CD14-positive monocyte (primary cell): Measurements from ENCODE around the gene PUS7. TPM values are rescaled to one million over a fixed set of nuclear protein-coding genes. Genes with fewer than 3 reads are reported as not detected.

Experiments used
- DNase-seq, 3 donors: peaks; one replicate each; pipeline ENCODE4 v3.0.0-alpha.2; 2011 to 2022
- H2AFZ ChIP-seq: 2 replicates; pipeline ENCODE4 v1.6.0; 2012; ENCODE audit warnings: mild to moderate bottlenecking, low read depth, low read length, inconsistent platforms; ENCODE audit not compliant: insufficient read depth, poor library complexity, severe bottlenecking
- H3K27ac ChIP-seq, 2 donors: 1 replicate in 1 of 2; 2 replicates in 1 of 2; pipeline ENCODE4 v1.5.1; 2012 to 2013; ENCODE audit warnings: low read length in 2 of 2, control low read depth in 1 of 2, inconsistent platforms in 1 of 2, low read depth in 1 of 2, mild to moderate bottlenecking in 1 of 2
- H3K27me3 ChIP-seq, 2 donors: one replicate each; pipeline versions ENCODE4 v1.6.0 to v1.6.1; 2011 to 2013; ENCODE audit warnings: low read length in 2 of 2; ENCODE audit not compliant: control insufficient read depth in 2 of 2, insufficient read depth in 2 of 2
- H3K36me3 ChIP-seq, 2 donors: replicated peaks in 1 of 2; 1 replicate in 1 of 2; 2 replicates in 1 of 2; pipeline versions ENCODE4 v1.5.1 to v1.6.1; 2012 to 2013; ENCODE audit warnings: low read length in 2 of 2, control low read depth in 1 of 2, inconsistent platforms in 1 of 2, mild to moderate bottlenecking in 1 of 2; ENCODE audit not compliant: insufficient read depth in 2 of 2, control insufficient read depth in 1 of 2
- H3K4me1 ChIP-seq, 2 donors: 1 replicate in 1 of 2; 2 replicates in 1 of 2; pipeline versions ENCODE4 v1.5.1 to v1.6.1; 2012 to 2013; ENCODE audit warnings: low read length in 2 of 2, control low read depth in 1 of 2, inconsistent platforms in 1 of 2, mild to moderate bottlenecking in 1 of 2, moderate library complexity in 1 of 2; ENCODE audit not compliant: insufficient read depth in 2 of 2, control insufficient read depth in 1 of 2
- H3K4me2 ChIP-seq: replicated peaks from 2 replicates; pipeline ENCODE3; 2012; ENCODE audit warnings: low read length, moderate library complexity, mild to moderate bottlenecking; ENCODE audit not compliant: poor library complexity, severe bottlenecking; ENCODE audit errors: extremely low read depth
- H3K4me3 ChIP-seq, 3 experiments: fragments of 200-600 bp in 1 of 3; sonication (generic) in 1 of 3; replicated peaks in 1 of 3; 1 replicate in 2 of 3; 2 replicates in 1 of 3; pipeline ENCODE4 v1.5.1; 2011 to 2013; ENCODE audit warnings: low read length in 3 of 3, mild to moderate bottlenecking in 3 of 3, control low read depth in 2 of 3, low read depth in 2 of 3, inconsistent platforms in 1 of 3, moderate library complexity in 1 of 3
- H3K79me2 ChIP-seq: 2 replicates; pipeline ENCODE4 v1.6.0; 2012; ENCODE audit warnings: mild to moderate bottlenecking, control low read depth, inconsistent platforms, low read length, moderate library complexity; ENCODE audit not compliant: insufficient read depth
- H3K9ac ChIP-seq: 2 replicates; pipeline ENCODE4 v1.6.0; 2017; ENCODE audit warnings: low read length, mild to moderate bottlenecking; ENCODE audit not compliant: insufficient read depth, poor library complexity, severe bottlenecking
- H3K9me3 ChIP-seq, 2 donors: replicated peaks in 1 of 2; 1 replicate in 1 of 2; 2 replicates in 1 of 2; pipeline versions ENCODE4 v1.5.1 to v1.6.1; 2012 to 2013; ENCODE audit warnings: low read length in 2 of 2, control low read depth in 1 of 2; ENCODE audit not compliant: control insufficient read depth in 1 of 2, insufficient read depth in 1 of 2
- H4K20me1 ChIP-seq: 2 replicates; pipeline ENCODE4 v1.6.0; 2012; ENCODE audit warnings: mild to moderate bottlenecking, low read length, control low read depth, moderate library complexity; ENCODE audit not compliant: insufficient read depth
- H3K27ac Mint-ChIP-seq, 7 donors: one replicate each; pipeline ENCODE4 v1.8.0; 2020; ENCODE audit warnings: mild to moderate bottlenecking in 7 of 7, mixed read lengths in 7 of 7, moderate library complexity in 6 of 7, inconsistent platforms in 2 of 7
- H3K27me3 Mint-ChIP-seq, 3 donors: one replicate each; pipeline ENCODE4 v1.8.0; 2021 to 2022; ENCODE audit warnings: low read depth in 3 of 3, mild to moderate bottlenecking in 3 of 3, mixed read lengths in 3 of 3, moderate library complexity in 3 of 3, inconsistent platforms in 1 of 3
- H3K36me3 Mint-ChIP-seq, 2 donors: one replicate each; pipeline ENCODE4 v1.8.0; 2020; ENCODE audit warnings: mixed read lengths in 2 of 2, inconsistent platforms in 1 of 2, mild to moderate bottlenecking in 1 of 2
- H3K4me1 Mint-ChIP-seq: one replicate; pipeline ENCODE4 v1.8.0; 2020; ENCODE audit warnings: mild to moderate bottlenecking, mixed read lengths
- H3K4me3 Mint-ChIP-seq, 2 donors: one replicate each; pipeline ENCODE4 v1.8.0; 2020; ENCODE audit warnings: mild to moderate bottlenecking in 2 of 2, mixed read lengths in 2 of 2, moderate library complexity in 1 of 2
- H3K9me3 Mint-ChIP-seq, 7 donors: one replicate each; pipeline ENCODE4 v1.8.0; 2020 to 2022; ENCODE audit warnings: mixed read lengths in 7 of 7, mild to moderate bottlenecking in 6 of 7, moderate library complexity in 6 of 7, inconsistent platforms in 2 of 7
- CTCF ChIP-seq: fragments of 200-600 bp; IDR thresholded peaks from one replicate; pipeline ENCODE4 v1.8.0; 2022; ENCODE audit warnings: antibody characterized with exemption, mild to moderate bottlenecking
- WGBS: methylation state at CpG from one replicate; pipeline ENCODE4 v1.1.5; 2013; ENCODE audit warnings: missing lambda C conversion rate; ENCODE audit not compliant: insufficient coverage; 5-methylcytosine and 5-hydroxymethylcytosine counted together
- intact Hi-C, 2 donors: fragments of 100-400 bp; cut with micrococcal nuclease; formaldehyde crosslinking; loops; one replicate each; pipeline versions ENCODE4 v1.15.0 to v1.15.1; 2023
- polyA plus RNA-seq, 3 donors: library from polyadenylated mRNA; depleted of rRNA in 1 of 3; unstranded in 2 of 3; stranded (reverse) in 1 of 3; fragments of 300-500 nt in 2 of 3; fragments of >200 nt in 1 of 3; fragmentation: Illumina TruSeq in 2 of 3; gene quantifications; 1 replicate in 2 of 3; 2 replicates in 1 of 3; pipeline ENCODE4 v1.2.3, GENCODE V29; 2012 to 2021

Gene PUS7
- polyA plus RNA-seq, 3 donors: 1.3 to 1.8 (median 1.6) TPM

GRCh38 chr7:105502173-105502572 is 19.9 kb downstream of the PUS7 start:
- Histone ChIP-seq H3K27ac (no peak overlapping the region), H3K9me3 (no peaks in the 10 kb centered on the region), H3K4me2 (no peak overlapping the region), H3K9ac (no peak overlapping the region), H3K36me3 (no peaks in the 10 kb centered on the region), H3K27me3 (no peaks in the 10 kb centered on the region), H3K79me2 (no peaks in the 10 kb centered on the region), H3K4me3 (no peak overlapping the region), H4K20me1 (no peaks in the 10 kb centered on the region), H2AFZ (no peak overlapping the region), H3K4me1 (no peaks in the 10 kb centered on the region)
- WGBS: 90% methylated on average over 2 of the region's 9 CpGs
- H3K27ac Mint-ChIP-seq: no peak overlapping the region
- no peaks in the 10 kb centered on the region for H3K9me3 Mint-ChIP-seq
- H3K4me1 Mint-ChIP-seq: no peaks in the 10 kb centered on the region
- no peak for DNase-seq
- intact Hi-C loops: no loop called here
- H3K4me3 Mint-ChIP-seq: no peak overlapping the region
- H3K27me3 Mint-ChIP-seq: no peaks in the 10 kb centered on the region
- no peak for TF ChIP-seq CTCF
- peaks cover 6 to 12% of the 10 kb centered on the region in 2 donors for H3K36me3 Mint-ChIP-seq

GRCh38 chr7:105497016-105497415 is 25.1 kb downstream of the PUS7 start:
- no peak overlapping the region for H3K27ac ChIP-seq
- no peak overlapping the region for H3K27ac Mint-ChIP-seq
- no peaks in the 10 kb centered on the region for H3K36me3 ChIP-seq
- H3K9me3 ChIP-seq: no peaks in the 10 kb centered on the region
- H3K4me3 Mint-ChIP-seq: no peak overlapping the region
- no CpG with 5 or more reads among the region's 5 CpGs for WGBS
- no peaks in the 10 kb centered on the region for H3K27me3 Mint-ChIP-seq
- no peaks in the 10 kb centered on the region for H3K9me3 Mint-ChIP-seq
- H2AFZ ChIP-seq: no peak overlapping the region
- intact Hi-C loops: no loop called here
- no peaks in the 10 kb centered on the region for H4K20me1 ChIP-seq
- no peak for DNase-seq
- H3K4me2 ChIP-seq: no peak overlapping the region
- H3K9ac ChIP-seq: no peak overlapping the region
- TF ChIP-seq CTCF: no peak
- H3K36me3 Mint-ChIP-seq: peaks cover 0 to 6% of the 10 kb centered on the region in 2 donors
- H3K27me3 ChIP-seq: no peaks in the 10 kb centered on the region
- no peaks in the 10 kb centered on the region for H3K4me1 Mint-ChIP-seq
- H3K79me2 ChIP-seq: no peaks in the 10 kb centered on the region
- no peak overlapping the region for H3K4me3 ChIP-seq
- no peaks in the 10 kb centered on the region for H3K4me1 ChIP-seq
